HG02678 (cell line): ENCODE data around the gene SF3B6.
A peak's percentile ranks its signal among the peaks of the same experiment; 100 is the strongest.
"Not testable (repeated sequence)": the region's sequence is repeated elsewhere in the genome, so short reads cannot be mapped to it uniquely, and the experiment has no call there.

ENCODE experiments used
- ATAC-seq: cut with Tn5 transposase; IDR thresholded peaks from one replicate; pipeline ENCODE4 v1.9.1; 2021; ENCODE audit warnings: mild to moderate bottlenecking, moderate library complexity; ENCODE audit not compliant: unreplicated experiment

The SF3B6 gene

DNA sequence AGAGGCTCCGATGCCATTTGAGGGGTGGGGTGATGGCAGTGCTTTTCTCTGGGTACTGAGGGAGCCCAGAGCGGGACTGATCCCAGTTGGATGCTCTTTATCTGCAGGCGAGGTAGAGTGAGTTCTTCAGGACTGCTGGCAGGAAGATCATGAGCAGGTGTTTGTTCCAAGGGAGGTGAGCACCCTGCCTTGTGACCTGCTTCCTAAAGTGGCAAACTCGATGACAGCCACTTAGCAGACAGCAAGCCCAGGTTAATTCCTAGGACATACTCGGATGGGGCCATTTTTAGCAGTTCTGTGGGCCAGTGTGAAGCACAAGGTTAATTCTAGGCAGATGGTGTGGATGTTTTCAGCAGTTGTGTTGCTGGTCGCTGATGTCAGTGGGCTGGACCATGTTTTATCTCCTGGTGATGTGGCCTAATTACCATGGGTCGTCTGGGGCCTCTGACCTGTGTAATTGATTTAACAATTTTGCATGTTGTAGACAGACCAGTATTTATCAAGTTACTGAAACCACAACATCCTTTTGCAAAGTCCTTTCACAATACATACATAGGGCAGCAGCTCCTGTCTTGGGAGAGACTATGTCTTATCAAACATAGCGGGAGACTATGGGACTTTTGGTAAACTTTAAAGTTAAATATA, 21.6 kb downstream of the SF3B6 start:
- no peak for ATAC-seq

DNA sequence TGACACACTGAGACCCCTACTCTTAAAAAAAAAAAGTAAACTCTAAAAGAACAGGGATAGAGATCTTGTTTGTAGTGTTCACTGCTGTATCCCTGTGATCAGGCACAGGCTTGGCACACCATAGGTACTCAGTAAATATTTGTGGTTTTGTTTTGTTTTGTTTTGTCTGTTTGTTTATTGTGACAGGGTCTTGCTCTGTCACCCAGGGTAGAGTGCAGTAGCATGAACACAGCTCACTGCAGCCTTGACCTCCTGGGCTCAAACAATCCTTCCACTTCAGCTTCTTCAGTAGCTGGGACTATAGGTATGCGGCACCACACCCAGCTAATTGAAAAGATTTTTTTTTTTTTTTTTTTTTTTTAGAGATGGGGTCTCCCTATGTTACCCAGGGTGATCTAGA, 23.2 kb downstream of the SF3B6 start:
- no peak for ATAC-seq

DNA sequence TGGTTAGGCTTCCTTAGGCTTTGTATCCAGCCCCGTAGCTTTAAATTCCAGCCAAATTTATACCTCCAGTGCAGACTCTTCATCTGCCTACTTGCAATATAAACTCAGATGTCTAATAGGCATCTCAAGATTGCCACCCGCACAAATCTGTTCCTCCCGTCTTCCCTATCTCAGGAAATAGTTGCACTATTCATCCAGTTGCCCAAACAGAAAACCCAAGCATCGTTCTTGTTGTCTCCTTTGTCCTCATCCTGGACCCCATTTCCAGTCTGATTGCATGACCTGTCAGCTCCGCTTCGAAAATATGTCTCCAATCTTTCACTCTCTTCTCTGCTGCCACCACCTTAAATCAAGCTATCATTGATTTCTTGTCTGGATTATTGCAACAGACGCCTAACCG, 24.3 kb downstream of the SF3B6 start:
- no peak for ATAC-seq

DNA sequence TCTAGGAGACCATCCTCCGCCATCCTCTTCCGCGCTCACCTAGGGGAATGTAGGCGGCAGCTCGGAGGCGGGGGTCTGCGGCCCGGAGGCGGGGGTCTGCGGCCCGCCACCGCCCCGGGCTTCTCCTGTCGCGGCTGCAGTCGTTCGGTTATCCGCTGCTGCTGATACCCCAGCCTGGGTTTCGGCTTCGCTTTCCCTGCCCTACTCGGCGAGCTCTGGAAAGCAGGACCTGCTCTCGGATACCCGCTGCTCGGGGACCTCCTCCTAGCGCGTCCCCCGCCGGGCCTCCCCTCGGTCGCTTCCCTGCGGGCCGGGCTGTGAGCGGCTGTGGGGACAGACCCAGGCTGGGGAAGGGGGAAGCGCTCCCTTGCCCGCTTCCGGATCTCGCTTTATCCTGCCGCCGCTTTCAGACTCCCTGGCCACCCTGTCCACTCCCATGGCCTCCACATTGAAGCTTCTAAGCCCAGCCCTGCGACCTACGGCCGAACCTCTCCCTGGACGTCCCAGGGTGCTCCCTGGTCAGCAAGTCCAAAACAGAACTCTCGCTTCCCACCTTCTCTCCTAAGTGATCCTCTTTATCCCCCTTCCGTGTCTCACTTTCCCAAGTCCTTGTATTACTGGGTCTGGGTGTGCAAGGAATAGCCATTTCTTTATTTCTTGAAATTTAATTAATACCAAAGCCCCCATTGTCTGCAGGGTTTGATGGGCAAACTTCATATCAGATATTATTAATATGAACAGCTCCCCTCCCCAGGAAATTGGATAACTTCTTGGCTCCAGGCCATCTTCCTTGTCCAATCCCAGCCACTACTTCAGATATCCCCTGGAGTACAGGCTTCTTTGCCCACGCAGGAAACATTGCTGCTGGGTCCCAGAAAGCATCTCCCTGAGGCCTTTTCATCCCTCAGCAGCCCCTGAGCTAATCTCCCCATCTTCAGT, 25.8 kb downstream of the SF3B6 start:
- ATAC-seq: no peak

DNA sequence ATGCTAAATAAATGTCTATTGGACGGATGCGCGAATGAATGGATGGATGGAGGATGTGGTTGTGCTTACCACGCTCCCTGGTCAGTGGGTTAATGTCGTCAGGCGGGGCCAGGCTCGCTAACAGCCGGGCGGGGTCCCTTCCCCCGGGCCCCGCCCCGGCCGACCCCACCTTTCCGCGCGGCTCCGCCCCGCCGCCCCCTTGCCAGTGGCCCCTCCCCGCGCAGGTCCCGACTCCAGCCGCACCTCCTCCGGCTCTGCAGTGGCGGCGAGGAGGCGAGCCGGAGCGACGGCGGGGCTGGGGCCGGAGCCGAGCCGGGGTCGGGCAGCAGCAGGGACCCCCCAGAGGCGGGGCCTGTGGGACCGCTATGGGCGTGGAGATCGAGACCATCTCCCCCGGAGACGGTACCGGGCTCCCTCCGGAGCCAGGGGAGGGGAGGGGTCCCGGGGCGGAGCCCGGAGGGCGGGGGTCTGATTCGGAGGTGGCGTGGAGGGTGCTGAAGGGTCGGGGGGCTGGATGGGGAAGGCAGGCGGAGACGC, 26.6 kb downstream of the SF3B6 start, which contains the start of gene FKBP1B:
Gene FKBP1B, plus strand, starts transcription at position 257 of the 537 bp plus-strand sequence. Its CDS starts 109 bp downstream, at position 366.
- no peak for ATAC-seq

DNA sequence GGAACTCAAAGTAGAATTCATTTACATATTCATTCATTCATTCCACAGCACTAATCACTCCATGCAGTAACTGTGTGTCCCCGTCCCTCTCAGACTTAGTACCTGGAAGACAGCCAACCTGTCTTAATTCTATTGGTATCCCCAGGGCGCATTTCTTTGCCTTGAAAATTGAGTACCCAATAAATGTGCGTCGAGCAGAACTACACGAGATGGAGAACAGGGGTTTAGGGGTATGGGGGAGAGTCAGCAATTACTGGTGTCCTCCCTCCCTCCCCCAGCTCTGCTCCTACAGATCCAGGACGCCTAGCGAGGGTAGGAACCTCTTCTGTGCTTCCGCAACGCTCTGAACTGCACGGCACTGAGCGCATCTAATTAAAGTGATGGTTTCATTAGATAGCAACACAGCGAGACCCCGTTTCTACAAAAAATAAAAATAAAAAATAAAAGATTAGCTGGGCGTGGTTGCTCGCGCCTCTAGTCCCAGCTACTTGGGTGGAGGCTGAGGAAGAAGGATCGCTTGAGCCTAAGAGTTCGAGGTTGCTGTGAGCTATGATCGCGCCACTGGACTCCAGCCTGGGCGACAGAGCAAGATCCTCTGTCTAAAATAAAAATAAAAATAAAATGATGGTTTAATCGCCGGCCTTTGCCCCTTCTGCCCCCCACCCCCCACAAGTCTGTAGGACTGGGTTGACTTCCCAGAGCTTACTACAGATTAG, 27.2 kb downstream of the SF3B6 start:
- ATAC-seq: no peak

DNA sequence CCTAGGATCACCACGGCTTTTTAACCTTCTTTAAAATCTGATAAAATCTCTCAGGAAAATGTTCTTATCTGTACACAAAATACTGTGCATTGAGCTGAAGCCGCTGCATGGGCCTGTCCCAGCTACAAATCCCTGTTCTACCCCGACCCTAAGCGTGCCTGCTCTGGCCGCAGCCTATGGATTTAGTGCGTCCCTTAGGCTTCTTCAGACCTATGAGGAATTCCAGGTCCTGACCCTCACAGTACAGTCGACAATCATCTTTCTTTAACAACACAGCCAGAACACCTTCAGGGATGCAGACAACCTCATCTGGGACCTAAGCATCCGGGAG, 28.5 kb downstream of the SF3B6 start:
- ATAC-seq: peak; percentile 11

DNA sequence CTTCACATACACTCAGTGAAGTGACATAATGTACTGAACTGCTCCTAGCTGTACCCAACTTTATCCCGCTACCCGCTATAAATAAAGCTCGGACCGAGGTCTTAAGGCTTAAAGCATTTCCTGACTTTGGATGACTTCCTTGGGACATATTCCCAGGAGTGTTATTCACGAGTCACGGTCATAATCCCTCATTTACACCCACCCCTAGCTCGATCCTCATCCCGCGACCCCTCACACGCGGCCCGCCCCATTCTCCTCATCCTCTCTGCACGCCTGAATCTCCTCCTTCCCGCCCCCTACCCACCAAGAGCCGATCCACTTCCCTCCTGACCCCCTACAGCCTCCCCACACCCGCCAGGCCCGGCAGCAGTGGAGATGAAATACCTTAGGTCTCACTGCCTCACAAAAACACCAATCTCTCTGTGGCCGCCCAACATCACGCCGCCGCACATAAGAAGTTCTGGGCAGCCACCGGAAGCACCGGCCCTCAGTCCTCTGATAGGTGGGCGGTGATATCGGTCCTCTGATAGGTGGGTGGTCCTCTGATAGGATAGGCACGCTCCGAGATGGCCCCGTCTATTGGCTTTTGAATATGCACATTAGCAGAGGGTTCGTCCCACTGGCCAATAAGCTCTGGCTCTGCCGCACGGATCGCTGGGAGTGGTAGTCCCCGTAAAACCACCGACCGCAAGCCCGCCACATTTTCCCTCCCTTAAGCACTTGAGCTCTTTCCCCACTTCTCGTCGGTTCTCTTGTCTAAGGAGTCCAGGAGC, 29.0 kb downstream of the SF3B6 start, which contains the start of gene WDCP:
Gene WDCP, minus strand, starts transcription at position 462 of the 773 bp plus-strand sequence. CDS start 7,897 bp downstream, outside the sequence.
- ATAC-seq: peak; percentile 99

DNA sequence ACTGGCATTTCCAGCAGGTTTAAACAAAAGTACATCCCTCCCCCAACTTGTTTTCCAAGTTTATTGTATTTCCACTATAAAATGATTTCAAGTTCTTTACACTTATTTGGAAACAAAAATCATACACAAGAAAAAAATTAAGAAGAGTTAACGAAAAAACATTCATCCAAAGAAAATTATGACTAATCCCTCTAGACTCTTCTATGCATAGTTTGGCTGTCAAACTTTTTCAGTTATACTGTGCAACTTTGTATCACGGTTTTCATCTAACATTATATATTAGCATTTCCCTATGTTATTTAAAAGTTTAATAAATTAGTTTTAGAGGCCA, 29.6 kb downstream of the SF3B6 start:
- no peak for ATAC-seq

DNA sequence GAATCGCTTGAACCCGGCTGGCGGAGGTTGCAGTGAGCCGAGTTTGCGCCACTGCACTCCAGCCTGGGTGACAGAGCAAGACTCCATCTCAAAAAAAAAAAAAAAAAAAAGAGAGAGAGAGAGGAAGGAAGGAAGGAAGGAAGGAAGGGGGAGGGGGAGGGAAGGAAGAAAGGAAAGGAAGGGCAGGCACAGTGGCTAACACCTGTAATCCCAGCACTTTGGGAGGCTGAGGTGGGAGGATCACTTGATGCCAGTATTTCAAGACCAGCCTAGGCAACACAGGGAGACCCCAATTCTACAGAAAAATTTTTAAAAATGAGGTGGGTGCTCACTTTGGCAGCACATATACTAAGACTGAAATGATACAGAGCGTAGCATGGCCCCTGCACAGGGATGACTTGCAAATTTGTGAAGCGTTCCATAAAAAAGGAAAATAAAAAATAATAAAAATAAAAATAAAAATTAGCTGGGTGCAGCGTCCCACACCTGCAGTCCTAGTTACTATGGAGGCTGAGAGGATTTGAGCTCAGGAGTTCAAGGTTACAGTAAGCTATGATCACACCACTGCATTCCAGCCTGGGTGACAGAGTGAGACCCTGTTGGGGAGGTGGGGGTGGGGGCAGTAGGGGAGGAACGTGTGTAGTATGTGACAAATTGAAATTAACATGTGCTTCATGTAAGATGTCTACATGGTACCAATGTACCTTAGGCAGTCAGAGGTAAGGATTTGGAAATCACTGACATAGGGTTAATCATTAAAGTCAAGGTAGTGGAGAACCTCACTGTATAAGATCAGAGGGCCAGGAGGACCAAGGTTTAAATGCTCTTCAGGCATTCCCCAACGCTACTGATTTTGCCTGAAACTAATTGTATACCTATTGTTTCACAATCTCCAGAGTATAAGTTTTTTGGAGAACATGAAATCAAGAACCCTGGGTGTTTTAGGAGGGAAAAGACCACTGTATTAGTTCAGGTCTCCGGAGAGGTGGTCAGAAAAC, 30.3 kb downstream of the SF3B6 start:
- ATAC-seq: no peak

DNA sequence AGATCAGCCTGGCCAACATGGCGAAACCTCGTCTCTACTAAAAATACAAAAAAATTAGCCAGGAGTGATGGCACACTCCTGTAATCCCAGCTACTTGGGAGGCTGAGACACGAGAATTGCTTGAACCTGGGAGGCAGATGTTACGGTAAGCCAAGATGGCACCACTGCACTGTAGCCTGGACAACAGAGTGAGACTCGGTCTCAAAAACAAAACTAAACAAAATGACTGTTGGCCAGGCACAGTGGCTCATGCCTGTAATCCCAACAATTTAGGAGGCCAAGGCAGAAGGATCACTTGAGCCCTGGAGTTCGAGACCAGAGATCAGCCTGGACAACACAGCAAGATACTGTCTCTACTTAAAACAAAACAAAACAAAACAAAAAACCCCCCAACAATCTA, 33.0 kb downstream of the SF3B6 start:
- ATAC-seq: not testable (repeated sequence)

DNA sequence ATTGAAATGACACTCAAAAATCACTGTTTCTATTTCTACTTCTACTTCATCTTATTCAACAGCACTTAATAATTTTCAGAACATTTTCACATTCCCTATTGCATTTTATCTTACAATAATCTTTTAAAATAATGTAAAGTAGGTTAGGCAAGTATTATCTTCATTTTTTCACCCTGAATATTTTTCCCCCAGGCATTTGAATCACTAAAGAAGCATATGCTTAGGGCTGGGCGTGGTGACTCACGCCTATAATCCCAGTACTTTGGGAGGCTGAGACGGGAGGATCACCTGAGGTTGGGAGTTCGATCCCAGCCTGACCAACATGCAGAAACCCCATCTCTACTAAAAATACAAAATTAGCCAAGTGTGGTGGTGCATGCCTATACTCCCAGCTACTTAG, 35.6 kb downstream of the SF3B6 start:
- ATAC-seq: no peak

DNA sequence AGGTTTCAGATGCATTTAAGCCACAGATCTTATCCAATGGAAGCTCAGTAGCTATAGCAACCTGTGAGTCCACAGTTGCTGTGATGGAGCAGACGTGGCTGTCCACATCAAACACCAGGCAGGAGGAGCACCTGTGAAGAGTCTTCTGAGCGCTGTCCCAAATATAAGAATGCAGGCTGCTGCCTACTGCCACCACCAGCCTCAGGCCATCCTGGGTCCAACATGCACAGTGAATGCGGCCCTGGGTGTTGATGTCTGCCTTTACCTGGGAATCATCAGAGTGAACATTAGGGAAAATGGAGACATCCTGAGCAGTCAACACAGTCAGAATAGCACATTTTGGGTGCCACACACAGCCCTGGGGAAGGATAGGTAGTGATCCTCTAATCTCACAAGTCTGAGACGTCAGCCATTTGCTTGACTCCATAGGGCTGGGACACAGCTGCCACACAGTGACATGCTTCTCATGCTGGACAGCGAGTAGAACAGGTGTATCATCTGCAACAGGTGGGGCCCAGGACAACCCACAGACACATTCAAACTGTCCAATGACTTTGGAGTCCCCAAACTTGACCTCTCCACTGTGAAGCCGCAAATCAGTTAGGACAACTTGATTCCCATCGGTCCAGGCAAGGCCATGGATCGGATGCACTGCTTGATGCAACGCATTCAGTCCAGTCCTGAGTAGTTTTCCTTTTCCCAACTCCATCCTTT, 37.2 kb downstream of the SF3B6 start:
- ATAC-seq: no peak

DNA sequence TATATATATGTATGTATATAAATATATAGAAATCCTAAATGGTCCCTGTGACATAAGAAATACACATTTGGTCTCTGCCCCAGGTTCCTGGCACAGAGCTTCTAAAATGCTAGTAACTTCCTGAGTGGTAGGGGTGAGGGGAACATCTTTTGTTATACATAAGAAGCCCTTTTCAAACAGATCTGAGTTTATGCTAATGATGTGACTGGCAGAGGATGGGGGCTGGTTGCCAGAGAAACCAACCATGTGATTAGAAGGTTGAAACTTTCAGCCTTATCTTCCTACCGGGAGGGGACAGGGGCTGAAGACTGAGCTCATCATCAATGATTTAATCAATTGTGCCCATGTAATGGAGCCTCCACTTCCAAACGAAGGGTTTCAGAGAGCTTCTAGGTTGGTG, 49.9 kb downstream of the SF3B6 start:
- no peak for ATAC-seq

DNA sequence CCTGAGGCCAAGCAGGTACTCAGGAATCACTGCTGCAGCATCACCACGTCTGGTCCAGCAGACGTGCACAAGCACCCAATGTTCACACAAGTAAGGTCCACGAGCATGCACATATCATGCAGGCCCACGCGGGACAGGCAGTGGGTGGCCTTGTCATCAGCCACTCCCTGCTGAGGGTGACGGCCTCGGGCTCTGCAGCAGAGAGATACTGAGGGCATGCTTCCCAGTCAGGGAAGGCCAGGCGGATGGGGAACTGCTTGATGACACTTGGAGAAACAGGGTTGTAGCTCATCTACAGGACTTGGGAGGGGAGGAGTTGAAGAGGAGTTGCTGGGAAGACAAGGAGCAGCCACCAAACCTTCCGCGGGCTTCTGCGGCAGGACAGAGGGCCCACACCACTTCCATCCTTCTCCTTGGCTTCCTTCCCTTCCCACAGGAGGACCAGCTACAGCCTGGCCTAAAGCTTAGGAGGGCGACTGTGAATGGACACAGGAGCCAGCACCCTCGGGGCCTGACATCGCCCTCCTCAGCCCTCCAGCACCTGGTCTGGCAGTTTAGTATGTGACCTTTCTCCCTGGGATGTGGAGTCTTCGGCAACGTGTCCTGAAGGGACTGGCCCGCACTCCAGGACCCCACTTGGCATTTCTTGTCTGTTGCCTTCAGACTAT, 51.0 kb downstream of the SF3B6 start:
- no peak for ATAC-seq

DNA sequence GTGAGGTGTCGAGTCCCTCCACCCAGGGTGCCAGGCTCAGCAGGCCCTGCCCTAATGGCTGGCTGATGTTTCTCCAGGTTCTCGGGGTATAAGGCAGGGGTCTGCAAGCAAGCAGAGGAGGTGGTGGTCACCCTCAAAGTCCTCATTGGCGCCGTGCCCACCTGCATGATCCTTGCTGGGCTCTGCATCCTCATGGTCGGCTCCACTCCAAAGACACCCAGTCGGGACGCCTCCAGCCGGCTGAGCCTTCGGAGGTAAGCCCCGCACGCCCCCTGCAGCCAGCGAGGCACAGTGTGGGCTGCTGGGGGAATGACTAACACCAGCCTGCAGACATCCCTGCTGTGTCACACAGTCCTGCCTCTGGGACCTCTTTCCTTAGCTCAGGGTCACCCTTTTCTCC, 52.1 kb downstream of the SF3B6 start:
- ATAC-seq: no peak

DNA sequence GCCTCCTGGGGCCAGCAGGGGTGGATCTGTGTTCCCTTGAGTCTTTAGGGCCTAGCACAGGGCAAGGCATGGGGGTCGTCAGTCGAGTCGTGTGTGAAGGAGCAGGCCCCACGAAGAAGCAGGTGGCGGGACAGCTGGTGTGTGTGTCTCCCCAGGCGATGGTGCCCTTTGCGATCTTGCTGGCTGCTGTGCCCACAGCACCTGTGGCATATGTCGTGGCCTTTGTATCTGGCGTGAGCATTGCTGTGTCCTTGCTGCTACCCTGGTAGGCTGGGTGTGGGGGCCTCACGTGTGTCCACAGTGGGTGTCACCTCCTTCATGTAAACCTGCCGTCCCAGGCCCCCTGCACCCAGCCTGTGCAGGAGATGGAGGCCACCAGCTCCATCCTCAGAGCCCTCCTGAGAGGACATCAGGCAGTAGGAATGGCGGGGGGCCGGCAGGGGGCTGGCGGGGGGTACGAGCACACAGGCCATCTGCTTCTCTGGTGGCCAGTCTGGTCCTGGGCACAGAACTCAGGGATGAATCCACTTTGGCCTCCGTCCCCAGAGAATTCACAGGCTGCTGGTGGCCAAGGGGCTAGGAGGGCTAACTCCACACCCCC, 53.1 kb downstream of the SF3B6 start:
- no peak for ATAC-seq
